Gastroesophageal sphincter (tissue), 3 donors: Measurements from ENCODE around the gene YAP1.

Experiments used
- CTCF ChIP-seq, 4 experiments: fragments of 200-600 bp in 2 of 4; fragments of 450-650 bp in 2 of 4; sonication (generic) in 1 of 4; IDR thresholded peaks; one replicate each; pipeline ENCODE4 v1.5.1; 2017 to 2019; ENCODE audit warnings: antibody characterized with exemption in 4 of 4, mild to moderate bottlenecking in 2 of 4, moderate library complexity in 2 of 4
- POLR2A ChIP-seq, 2 donors: fragments of 450-650 bp; IDR thresholded peaks; one replicate each; pipeline ENCODE4 v1.6.1; 2017; ENCODE audit warnings: antibody characterized with exemption in 2 of 2, mild to moderate bottlenecking in 2 of 2, moderate library complexity in 1 of 2
- POLR2AphosphoS5 ChIP-seq: sonication (generic); formaldehyde crosslinking; IDR thresholded peaks from one replicate; pipeline ENCODE4 v1.6.1; 2017; ENCODE audit warnings: antibody characterized with exemption

- TF ChIP-seq CTCF (IDR thresholded peaks at IDR 0.05) (no peak), POLR2A (IDR thresholded peaks at IDR 0.05) (no peak), POLR2AphosphoS5 (no peak)
Observed at GRCh38 chr11:102267609-102268008, 157.4 kb downstream of the YAP1 start.
